Activated CD8-positive, alpha-beta T cell treated with anti-CD3 and anti-CD28 coated beads for 36 hours (primary cell): ENCODE measurements around the gene PLA2G2A. TPM values are rescaled to one million over a fixed set of nuclear protein-coding genes. Genes with fewer than 3 reads are reported as not detected.

Experiments used
- ATAC-seq: fragments of 200-7000 bp; cut with Tn5 transposase; one replicate; pipeline ENCODE4 v1.10.0; 2021; ENCODE audit warnings: mild to moderate bottlenecking, moderate library complexity
- CTCF ChIA-PET: fragments of 350-600 bp; sonication (Branson Sonifier 250); formaldehyde crosslinking; loops from one replicate; lab custom pipeline; 2021; ENCODE audit warnings: antibody characterized with exemption; lab: Charles Lee
- POLR2A ChIA-PET: fragments of 350-600 bp; sonication (Branson Sonifier 250); formaldehyde crosslinking; loops from one replicate; lab custom pipeline; 2021; ENCODE audit warnings: antibody characterized with exemption; lab: Charles Lee
- DNase-seq: peaks from one replicate; pipeline ENCODE4 v3.0.0-alpha.2; 2020
- H3K27ac Mint-ChIP-seq: one replicate; pipeline ENCODE4 v1.8.0; 2021; ENCODE audit warnings: mild to moderate bottlenecking, mixed read lengths
- H3K27me3 Mint-ChIP-seq: one replicate; pipeline ENCODE4 v1.8.0; 2021; ENCODE audit warnings: mixed read lengths
- H3K36me3 Mint-ChIP-seq: one replicate; pipeline ENCODE4 v1.8.0; 2021; ENCODE audit warnings: low read depth, mixed read lengths
- H3K4me1 Mint-ChIP-seq: one replicate; pipeline ENCODE4 v1.8.0; 2021; ENCODE audit warnings: low read depth, mixed read lengths
- H3K4me3 Mint-ChIP-seq: one replicate; pipeline ENCODE4 v1.8.0; 2021; ENCODE audit warnings: mild to moderate bottlenecking, moderate library complexity, mixed read lengths
- H3K9me3 Mint-ChIP-seq: one replicate; pipeline ENCODE4 v1.8.0; 2021; ENCODE audit warnings: mixed read lengths
- intact Hi-C: fragments of 100-400 bp; cut with micrococcal nuclease; formaldehyde crosslinking; loops from one replicate; pipeline ENCODE4 v1.10.0; 2022
- total RNA-seq, 2 experiments: library from RNA; stranded (reverse); gene quantifications; one replicate each; pipeline ENCODE4 v1.2.3, GENCODE V29; 2021
- TF ChIP-seq, protein P1 (sequence below): fragments of 200-600 bp; IDR thresholded peaks from one replicate; pipeline ENCODE4 v1.8.0; 2022; ENCODE audit warnings: antibody characterized with exemption, mild to moderate bottlenecking

PLA2G2A gene
- total RNA-seq, result not detected

GRCh38 chr1:19979494-19979977 lies at the start of gene PLA2G2A:
Gene PLA2G2A, minus strand, starts transcription at chr1:19979618. Its CDS starts 845 bp downstream, at chr1:19978773.
- Mint-ChIP-seq H3K27ac (no peak within 1 kb of the TSS), H3K27me3 (peaks cover 22% of the 10 kb centered on the region), H3K4me3 (no peak within 1 kb of the TSS), H3K4me1 (no peaks in the 10 kb centered on the region), H3K9me3 (no peaks in the 10 kb centered on the region), H3K36me3 (no peaks in the 10 kb centered on the region)
- DNase-seq (no peak), ATAC-seq (no peak)
- ChIA-PET CTCF (interaction anchor here (1.6 kb wide), 1 partner anchor 97 kb away, joined by 4 read pairs; the partner anchor contains the start of gene OTUD3), POLR2A (interaction anchor here (0.9 kb wide), 1 partner anchor 45 kb away, joined by 3 read pairs; no protein-coding TSS in a partner anchor)
- intact Hi-C loops, result no loop called here
- TF ChIP-seq, protein P1, sequence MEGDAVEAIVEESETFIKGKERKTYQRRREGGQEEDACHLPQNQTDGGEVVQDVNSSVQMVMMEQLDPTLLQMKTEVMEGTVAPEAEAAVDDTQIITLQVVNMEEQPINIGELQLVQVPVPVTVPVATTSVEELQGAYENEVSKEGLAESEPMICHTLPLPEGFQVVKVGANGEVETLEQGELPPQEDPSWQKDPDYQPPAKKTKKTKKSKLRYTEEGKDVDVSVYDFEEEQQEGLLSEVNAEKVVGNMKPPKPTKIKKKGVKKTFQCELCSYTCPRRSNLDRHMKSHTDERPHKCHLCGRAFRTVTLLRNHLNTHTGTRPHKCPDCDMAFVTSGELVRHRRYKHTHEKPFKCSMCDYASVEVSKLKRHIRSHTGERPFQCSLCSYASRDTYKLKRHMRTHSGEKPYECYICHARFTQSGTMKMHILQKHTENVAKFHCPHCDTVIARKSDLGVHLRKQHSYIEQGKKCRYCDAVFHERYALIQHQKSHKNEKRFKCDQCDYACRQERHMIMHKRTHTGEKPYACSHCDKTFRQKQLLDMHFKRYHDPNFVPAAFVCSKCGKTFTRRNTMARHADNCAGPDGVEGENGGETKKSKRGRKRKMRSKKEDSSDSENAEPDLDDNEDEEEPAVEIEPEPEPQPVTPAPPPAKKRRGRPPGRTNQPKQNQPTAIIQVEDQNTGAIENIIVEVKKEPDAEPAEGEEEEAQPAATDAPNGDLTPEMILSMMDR, result no peak

- ATAC-seq, result no peak
- H3K27ac Mint-ChIP-seq, result no peak overlapping the region
These were observed 49.3 kb upstream of the PLA2G2A start for GRCh38 chr1:20028726-20029125.

GRCh38 chr1:20028125-20028524 lies 48.7 kb upstream of the PLA2G2A start:
- Mint-ChIP-seq H3K4me3 (no peak overlapping the region), H3K4me1 (no peaks in the 10 kb centered on the region), H3K36me3 (no peaks in the 10 kb centered on the region), H3K27me3 (peaks cover 40% of the 10 kb centered on the region), H3K9me3 (peaks cover under 1% of the 10 kb centered on the region), H3K27ac (no peak overlapping the region)
- ChIA-PET POLR2A (no interaction called here), CTCF (no interaction called here)
- TF ChIP-seq, protein P1, result no peak
- ATAC-seq (no peak), DNase-seq (no peak)
- intact Hi-C loops, result no loop called here

More at GRCh38 chr1:20028726-20029125, 49.3 kb upstream of the PLA2G2A start:
- DNase-seq, result no peak
- TF ChIP-seq, protein P1, result no peak
- Mint-ChIP-seq H3K4me1 (no peaks in the 10 kb centered on the region), H3K36me3 (no peaks in the 10 kb centered on the region), H3K4me3 (no peak overlapping the region), H3K9me3 (no peaks in the 10 kb centered on the region), H3K27me3 (peaks cover 40% of the 10 kb centered on the region)
- ChIA-PET POLR2A (no interaction called here), CTCF (no interaction called here)
- intact Hi-C loops, result no loop called here

GRCh38 chr1:20017741-20018140 lies 38.3 kb upstream of the PLA2G2A start:
- ATAC-seq (no peak), DNase-seq (no peak)
- ChIA-PET CTCF (no interaction called here), POLR2A (no interaction called here)
- Mint-ChIP-seq H3K27ac (no peak overlapping the region), H3K36me3 (peaks cover 1% of the 10 kb centered on the region), H3K27me3 (peaks cover 5% of the 10 kb centered on the region), H3K9me3 (peaks cover 24% of the 10 kb centered on the region), H3K4me3 (no peak overlapping the region), H3K4me1 (no peaks in the 10 kb centered on the region)
- intact Hi-C loops, result no loop called here
- TF ChIP-seq, protein P1, result no peak

DNA sequence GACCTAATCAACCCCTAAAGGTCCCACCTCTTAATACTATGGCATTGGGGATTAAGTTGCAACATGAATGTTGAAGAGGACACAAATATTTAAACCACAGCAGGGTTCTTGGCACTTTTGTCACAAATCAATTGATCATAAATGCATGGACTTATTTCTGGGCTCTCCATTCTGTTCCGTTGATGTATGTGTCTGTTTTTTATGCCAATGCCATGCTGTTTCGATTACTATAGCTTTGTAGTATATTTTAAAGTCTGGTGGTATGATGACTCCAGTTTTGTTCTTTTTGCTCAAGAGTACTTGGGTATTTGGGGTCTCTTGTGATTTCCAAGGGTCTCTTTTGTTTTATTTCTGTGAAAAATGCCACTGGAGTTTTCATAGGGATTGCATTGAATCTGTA lies 34.7 kb upstream of the PLA2G2A start:
- CTCF ChIA-PET, result no interaction called here
- DNase-seq, result no peak
- H3K27me3 Mint-ChIP-seq, result peaks cover 14% of the 10 kb centered on the region
- TF ChIP-seq, protein P1, result no peak
- H3K4me3 Mint-ChIP-seq, result no peak overlapping the region
- no peak for ATAC-seq
- POLR2A ChIA-PET, result no interaction called here
- peaks cover 1% of the 10 kb centered on the region for H3K36me3 Mint-ChIP-seq
- peaks cover 18% of the 10 kb centered on the region for H3K9me3 Mint-ChIP-seq
- no peaks in the 10 kb centered on the region for H3K4me1 Mint-ChIP-seq
- intact Hi-C loops, result no loop called here
- H3K27ac Mint-ChIP-seq, result no peak overlapping the region
